Nephron progenitor cell (in vitro differentiated cells): ENCODE results near the gene CD40.

Experiments
- DNase-seq: peaks from one replicate; pipeline ENCODE4 v3.0.0; 2021
- H3K27ac Mint-ChIP-seq: 2 replicates; pipeline ENCODE4 v1.8.0; 2021; ENCODE audit warnings: mild to moderate bottlenecking, moderate library complexity, mixed read lengths
- H3K27me3 Mint-ChIP-seq: 2 replicates; pipeline ENCODE4 v1.8.0; 2021; ENCODE audit warnings: mild to moderate bottlenecking, low read depth, mixed read lengths; ENCODE audit not compliant: poor library complexity
- H3K36me3 Mint-ChIP-seq: 2 replicates; pipeline ENCODE4 v1.8.0; 2021; ENCODE audit warnings: low read depth, mixed read lengths
- H3K4me1 Mint-ChIP-seq: 2 replicates; pipeline ENCODE4 v1.8.0; 2021; ENCODE audit warnings: mixed read lengths
- H3K4me3 Mint-ChIP-seq: 2 replicates; pipeline ENCODE4 v1.8.0; 2021; ENCODE audit warnings: mild to moderate bottlenecking, moderate library complexity, mixed read lengths
- H3K9me3 Mint-ChIP-seq: 2 replicates; pipeline ENCODE4 v1.8.0; 2021; ENCODE audit warnings: mild to moderate bottlenecking, moderate library complexity, mixed read lengths
- CTCF ChIP-seq: fragments of 200-600 bp; sonication (generic); IDR thresholded peaks from 2 replicates; pipeline ENCODE4 v1.5.0; 2021; ENCODE audit warnings: antibody characterized with exemption

CD40 gene

GRCh38 chr20:46129955-46130481 lies 11.9 kb downstream of the CD40 start:
- Mint-ChIP-seq H3K36me3 (no peaks in the 10 kb centered on the region), H3K27ac (no peak overlapping the region), H3K4me1 (no peaks in the 10 kb centered on the region), H3K27me3 (peaks cover 64% of the 10 kb centered on the region), H3K4me3 (no peak overlapping the region), H3K9me3 (no peaks in the 10 kb centered on the region)
- TF ChIP-seq CTCF: no peak
- no peak for DNase-seq

- H3K9me3 Mint-ChIP-seq: no peaks in the 10 kb centered on the region
- H3K36me3 Mint-ChIP-seq: no peaks in the 10 kb centered on the region
- H3K4me3 Mint-ChIP-seq: no peak overlapping the region
- peaks cover 69% of the 10 kb centered on the region for H3K27me3 Mint-ChIP-seq
- H3K4me1 Mint-ChIP-seq: no peaks in the 10 kb centered on the region
- no peak overlapping the region for H3K27ac Mint-ChIP-seq
- no peak for TF ChIP-seq CTCF
- DNase-seq: no peak
Observed at GRCh38 chr20:46130534-46130933, 12.4 kb downstream of the CD40 start.

- Mint-ChIP-seq H3K9me3 (no peaks in the 10 kb centered on the region), H3K36me3 (no peaks in the 10 kb centered on the region), H3K27ac (no peak overlapping the region), H3K4me1 (no peaks in the 10 kb centered on the region), H3K27me3 (peaks cover 77% of the 10 kb centered on the region), H3K4me3 (no peak overlapping the region)
- no peak for DNase-seq
- TF ChIP-seq CTCF: no peak
Observed at GRCh38 chr20:46131396-46131795, 13.3 kb downstream of the CD40 start.

- H3K27ac Mint-ChIP-seq: no peak overlapping the region
- H3K9me3 Mint-ChIP-seq: no peaks in the 10 kb centered on the region
- no peaks in the 10 kb centered on the region for H3K36me3 Mint-ChIP-seq
- no peaks in the 10 kb centered on the region for H3K4me1 Mint-ChIP-seq
- peak; percentile 89 for DNase-seq
- peaks cover 91% of the 10 kb centered on the region for H3K27me3 Mint-ChIP-seq
- peak; percentile 86 for TF ChIP-seq CTCF
- no peak overlapping the region for H3K4me3 Mint-ChIP-seq
Observed at GRCh38 chr20:46132705-46133120, 14.6 kb downstream of the CD40 start.

GRCh38 chr20:46133886-46134654 lies 16.0 kb downstream of the CD40 start:
- Mint-ChIP-seq H3K27me3 (peaks cover 94% of the 10 kb centered on the region), H3K4me3 (no peak overlapping the region), H3K9me3 (no peaks in the 10 kb centered on the region), H3K4me1 (no peaks in the 10 kb centered on the region), H3K27ac (no peak overlapping the region), H3K36me3 (no peaks in the 10 kb centered on the region)
- no peak for DNase-seq
- no peak for TF ChIP-seq CTCF

- no peak overlapping the region for H3K4me3 Mint-ChIP-seq
- H3K27ac Mint-ChIP-seq: no peak overlapping the region
- H3K36me3 Mint-ChIP-seq: no peaks in the 10 kb centered on the region
- no peaks in the 10 kb centered on the region for H3K9me3 Mint-ChIP-seq
- no peak for TF ChIP-seq CTCF
- peaks cover 90% of the 10 kb centered on the region for H3K27me3 Mint-ChIP-seq
- no peaks in the 10 kb centered on the region for H3K4me1 Mint-ChIP-seq
- DNase-seq: no peak
Observed at GRCh38 chr20:46134716-46135115, 16.6 kb downstream of the CD40 start.
